Measurements from ENCODE around the gene GDPD4. TPM values are rescaled to one million over a fixed set of nuclear protein-coding genes. Genes with fewer than 3 reads are reported as not detected.

The GDPD4 gene
- total and polyA plus RNA-seq, 10 of the 15 experiments (the other 5 are each of a cell fraction or from before 2014, with no cell fraction given): 0.23 TPM; not detected in 9

GRCh38 chr11:77206264-77207018, 95.0 kb downstream of the GDPD4 start (continued):
- TF ChIP-seq NKRF (conservative IDR thresholded peaks at IDR 0.05): no peak
- no peak for TF ChIP-seq ZBTB40 (IDR thresholded peaks at IDR 0.05; ENCODE audit: borderline replicate concordance)
- no peak for TF ChIP-seq ZNF24 (IDR thresholded peaks at IDR 0.05)

- WGBS (ENCODE audit: insufficient coverage, insufficient replicate concordance, low lambda C conversion rate, missing lambda C conversion rate): 34% methylated on average over 30 of the region's 30 CpGs
- Histone ChIP-seq H3K79me2 (ENCODE audit: control insufficient read depth, insufficient read depth, low read length) (no peaks in the 10 kb centered on the region), H3K27ac (ENCODE audit: control insufficient read depth, insufficient read depth) (no peak overlapping the region), H3K27me3 (replicated peaks in 1 of 2; ENCODE audit: control insufficient read depth in 2 of 2, insufficient read depth in 2 of 2, low read length in 1 of 2) (no peaks in the 10 kb centered on the region; a peak in 1 of 4 replicates), H3K9ac (ENCODE audit: control insufficient read depth, insufficient read depth, low read length) (no peak overlapping the region), H2AFZ (ENCODE audit: control insufficient read depth, low read depth, low read length) (no peak overlapping the region), H3K4me2 (ENCODE audit: control insufficient read depth, insufficient read depth) (no peak overlapping the region), H4K20me1 (ENCODE audit: control insufficient read depth, insufficient read depth) (no peaks in the 10 kb centered on the region), H3K36me3 (ENCODE audit: control insufficient read depth in 2 of 2, insufficient read depth in 2 of 2, low read length in 1 of 2) (no peaks in the 10 kb centered on the region), H3K4me1 (ENCODE audit: control insufficient read depth, insufficient read depth, low read length) (no peaks in the 10 kb centered on the region), H3K9me3 (replicated peaks; ENCODE audit: control insufficient read depth, insufficient read depth, low read length) (no peaks in the 10 kb centered on the region), H3K4me3 (no peak overlapping the region)
- BruUV-seq (replicated peaks): no TSS peak
- SMC1A ChIA-PET (ENCODE audit: uncharacterized antibody, unreplicated experiment): no interaction called here
- in situ Hi-C loops (cut with MboI): no loop called here
- DNase-seq (ENCODE audit: low read depth, low spot score) (no peak), ATAC-seq (no peak), FAIRE-seq (no peak)
- RAD21 ChIA-PET (ENCODE audit: unreplicated experiment): no interaction called here
- intact Hi-C loops (cut with micrococcal nuclease; ENCODE audit: unreplicated experiment): no loop called here
- CTCF ChIA-PET: no interaction called here
- POLR2A ChIA-PET: no interaction called here
- TF ChIP-seq HSF1 (IDR thresholded peaks at IDR 0.05; ENCODE audit: low read depth, low read length) (no peak), FOXK2 (IDR thresholded peaks at IDR 0.05) (no peak), ZSCAN29 (IDR thresholded peaks at IDR 0.05) (no peak), ZBED1 (IDR thresholded peaks at IDR 0.05; ENCODE audit: borderline replicate concordance) (no peak), MYC (IDR thresholded peaks at IDR 0.05; ENCODE audit: insufficient read depth, insufficient read length, insufficient replicate concordance, low read length, severe bottlenecking) (no peak), ZZZ3 (IDR thresholded peaks at IDR 0.05; ENCODE audit: control insufficient read depth, insufficient read length, low read depth) (no peak), SMARCA5 (IDR thresholded peaks at IDR 0.05) (no peak), NFXL1 (IDR thresholded peaks at IDR 0.05; ENCODE audit: borderline replicate concordance) (no peak), NRF1 (conservative IDR thresholded peaks at IDR 0.05; ENCODE audit: low read depth, low read length) (no peak)
Observed at GRCh38 chr11:77205467-77206263, 95.8 kb downstream of the GDPD4 start.

Data from GM12878 (cell line).